A549 (cell line): ENCODE measurements around the gene BCAP29. TPM values are rescaled to one million over a fixed set of nuclear protein-coding genes. Genes with fewer than 3 reads are reported as not detected.

Experiments used
- ATAC-seq, 2 experiments: fragments of 200-7000 bp in 1 of 2; fragments of >200 bp in 1 of 2; cut with Nextera tagmentation in 1 of 2; cut with Tn5 transposase in 1 of 2; 3 replicates each; pipeline versions ENCODE4 v1.8.0 to v1.9.1; 2018 to 2020; ENCODE audit warnings: mild to moderate bottlenecking in 1 of 2, moderate library complexity in 1 of 2
- CTCF ChIA-PET: fragments of 300-600 bp; sonication (Branson Sonifier 250); formaldehyde crosslinking; extraction: SDS; loops from one replicate; lab custom pipeline; 2021; ENCODE audit warnings: antibody characterized with exemption, inconsistent platforms; lab: Yijun Ruan, JAX
- POLR2A ChIA-PET: fragments of 350-600 bp; formaldehyde crosslinking; extraction: SDS; loops from one replicate; lab custom pipeline; 2021; ENCODE audit warnings: antibody characterized with exemption, inconsistent platforms; lab: Yijun Ruan, JAX
- DNase-seq, 2 experiments: peaks; one replicate each; pipeline versions ENCODE4 v3.0.0 to v3.0.0-alpha.2; 2011 to 2016; ENCODE audit warnings: low read depth in 1 of 2, low spot score in 1 of 2
- FAIRE-seq: peaks from 2 replicates; lab custom pipeline; 2011; peaks lifted over from hg19 to GRCh38; lab: Jason Lieb, UNC
- H3K27ac ChIP-seq, 2 experiments: fragments of >200 bp; sonication (Bioruptor Twin); formaldehyde crosslinking; 3 replicates each; pipeline ENCODE4 v1.5.1; 2016 to 2017
- H3K4me1 ChIP-seq: fragments of >200 bp; sonication (Bioruptor Twin); formaldehyde crosslinking; 3 replicates; pipeline ENCODE4 v1.6.1; 2016
- H3K4me2 ChIP-seq: fragments of >200 bp; sonication (Bioruptor Twin); formaldehyde crosslinking; 3 replicates; pipeline ENCODE4 v1.6.1; 2016
- H3K4me3 ChIP-seq: fragments of >200 bp; sonication (Bioruptor Twin); formaldehyde crosslinking; 3 replicates; pipeline ENCODE4 v1.5.1; 2016
- H3K9me3 ChIP-seq: fragments of >200 bp; sonication (Bioruptor Twin); formaldehyde crosslinking; 3 replicates; pipeline ENCODE4 v1.6.1; 2016
- CBX2 ChIP-seq: fragments of 200-600 bp; sonication (generic); IDR thresholded peaks from 2 replicates; pipeline ENCODE4 v1.6.1; 2016; ENCODE audit warnings: low read depth, mild to moderate bottlenecking, borderline replicate concordance
- CHD4 ChIP-seq: fragments of 200-600 bp; sonication (generic); IDR thresholded peaks from 2 replicates; pipeline ENCODE4 v1.6.1; 2016; ENCODE audit warnings: antibody characterized with exemption, mild to moderate bottlenecking, borderline replicate concordance
- EHF ChIP-seq: fragments of 250-450 bp; sonication (Bioruptor Pico); IDR thresholded peaks from 2 replicates; pipeline ENCODE4 v1.5.0; 2020; ENCODE audit warnings: mild to moderate bottlenecking
- ELK1 ChIP-seq: fragments of 150-350 bp; IDR thresholded peaks from 2 replicates; pipeline ENCODE4 v1.6.1; 2014; ENCODE audit warnings: low read depth, mild to moderate bottlenecking, low read length
- HDAC2 ChIP-seq: fragments of 200-600 bp; sonication (generic); IDR thresholded peaks from 2 replicates; pipeline ENCODE4 v1.6.1; 2016
- HES2 ChIP-seq: fragments of >200 bp; sonication (Bioruptor Twin); formaldehyde crosslinking; IDR thresholded peaks from 2 replicates; pipeline ENCODE4 v1.6.1; 2016
- HEYL ChIP-seq: fragments of 250-450 bp; sonication (Bioruptor Pico); IDR thresholded peaks from 2 replicates; pipeline ENCODE4 v1.8.0; 2021; ENCODE audit warnings: mild to moderate bottlenecking, moderate library complexity
- HOXA7 ChIP-seq: fragments of 250-450 bp; sonication (Bioruptor Pico); IDR thresholded peaks from 2 replicates; pipeline ENCODE4 v1.5.0; 2020; ENCODE audit warnings: mild to moderate bottlenecking, moderate library complexity
- HOXB5 ChIP-seq: fragments of 250-450 bp; sonication (Bioruptor Pico); IDR thresholded peaks from 2 replicates; pipeline ENCODE4 v1.5.0; 2020; ENCODE audit warnings: mild to moderate bottlenecking, moderate library complexity
- KDM5A ChIP-seq: fragments of 200-600 bp; sonication (generic); IDR thresholded peaks from 2 replicates; pipeline ENCODE4 v1.6.1; 2016; ENCODE audit warnings: antibody characterized with exemption, mild to moderate bottlenecking
- MAFK ChIP-seq: fragments of 450-650 bp; IDR thresholded peaks from 2 replicates; pipeline ENCODE4 v1.6.1; 2014; ENCODE audit not compliant: partially characterized antibody
- NFE2L2 ChIP-seq: fragments of 150-350 bp; conservative IDR thresholded peaks from 2 replicates; pipeline ENCODE4 v1.6.1; 2014; ENCODE audit warnings: low read length
- NR3C1 ChIP-seq: fragments of >200 bp; sonication (Bioruptor Twin); formaldehyde crosslinking; IDR thresholded peaks from 3 replicates; pipeline ENCODE4 v1.6.1; 2017
- POLR2A ChIP-seq: IDR thresholded peaks from 2 replicates; pipeline ENCODE4 v1.6.1; 2012; ENCODE audit warnings: mild to moderate bottlenecking, low read length
- POLR2AphosphoS2 ChIP-seq: conservative IDR thresholded peaks from 2 replicates; pipeline ENCODE4 v1.6.1; 2012; ENCODE audit warnings: low read length, improper control_type of control experiment, inconsistent platforms
- RAD21 ChIP-seq, 2 experiments: fragments of >200 bp in 1 of 2; sonication (Bioruptor Twin) in 1 of 2; formaldehyde crosslinking in 1 of 2; IDR thresholded peaks in 1 of 2; conservative IDR thresholded peaks in 1 of 2; 2 replicates in 1 of 2; 3 replicates in 1 of 2; pipeline ENCODE4 v1.6.1; 2012 to 2018; ENCODE audit warnings: inconsistent platforms in 1 of 2
- RCOR1 ChIP-seq: fragments of 150-350 bp; IDR thresholded peaks from 2 replicates; pipeline ENCODE4 v1.6.1; 2014; ENCODE audit warnings: antibody characterized with exemption, low read length, low read depth
- RFX5 ChIP-seq: fragments of 450-650 bp; IDR thresholded peaks from 2 replicates; pipeline ENCODE4 v1.7.1; 2014; ENCODE audit warnings: antibody characterized with exemption, mild to moderate bottlenecking, moderate library complexity
- SMC3 ChIP-seq: fragments of >200 bp; sonication (Bioruptor Twin); formaldehyde crosslinking; IDR thresholded peaks from 3 replicates; pipeline ENCODE4 v1.6.1; 2018; ENCODE audit warnings: inconsistent platforms
- TP53 ChIP-seq: fragments of 250-450 bp; sonication (Bioruptor Pico); IDR thresholded peaks from 2 replicates; pipeline ENCODE4 v1.5.0; 2021; ENCODE audit warnings: mild to moderate bottlenecking, moderate library complexity
- ZFP36 ChIP-seq: fragments of 450-650 bp; IDR thresholded peaks from 2 replicates; pipeline ENCODE4 v1.6.1; 2014; ENCODE audit warnings: borderline replicate concordance; ENCODE audit not compliant: partially characterized antibody
- ZSCAN20 ChIP-seq: fragments of 250-450 bp; sonication (Bioruptor Pico); IDR thresholded peaks from 2 replicates; pipeline ENCODE4 v1.8.0; 2022; ENCODE audit warnings: mild to moderate bottlenecking, moderate library complexity
- WGBS: methylation state at CpG from one replicate; pipeline ENCODE4 v1.1.6; 2017; ENCODE audit errors: missing lambda C conversion rate; 5-methylcytosine and 5-hydroxymethylcytosine counted together
- polyA plus RNA-seq, 4 experiments: library from polyadenylated mRNA; depleted of rRNA in 3 of 4; stranded (reverse); fragments of >200 nt; fragmentation: RNase III in 1 of 4; extraction: RNeasy Plus Mini Kit Qiagen cat#74134 plus additional on column Dnase treatment in 1 of 4; gene quantifications; 2 replicates in 3 of 4; 3 replicates in 1 of 4; pipeline ENCODE4 v1.2.3, GENCODE V29; 2011 to 2017

BCAP29 gene
- polyA plus RNA-seq, 2 of the 4 experiments (the other 2 are of a cell fraction), result 38.0 to 66.9 TPM

- ATAC-seq, result no peak
- FAIRE-seq, result no peak
- WGBS, result 93% methylated on average over 2 of the region's 2 CpGs
- Histone ChIP-seq H3K4me3 (no peak overlapping the region), H3K4me1 (peaks cover under 1% of the 10 kb centered on the region; the same call in 2 of the 3 replicates), H3K4me2 (no peak overlapping the region), H3K27ac (no peak overlapping the region), H3K9me3 (no peaks in the 10 kb centered on the region)
- DNase-seq, result no peak
- CTCF ChIA-PET, result interaction anchor here (1.1 kb wide), 1 partner anchor 65 kb away, joined by 4 read pairs; no protein-coding TSS in a partner anchor
- TF ChIP-seq HOXA7 (CRISPR knock-in tag), result no peak
- no peak for TF ChIP-seq RCOR1
- no peak for TF ChIP-seq CBX2
- TF ChIP-seq TP53, result no peak
- TF ChIP-seq RAD21 (conservative IDR thresholded peaks at IDR 0.05 in 1 of 2, IDR thresholded peaks at IDR 0.05 in 1 of 2), result no peak
- no peak for TF ChIP-seq MAFK
- TF ChIP-seq HOXB5 (CRISPR knock-in tag), result no peak
- POLR2A ChIA-PET, result no interaction called here
These were observed 20.8 kb downstream of the BCAP29 start for GRCh38 chr7:107600816-107601215.

GRCh38 chr7:107605218-107605815, 25.3 kb downstream of the BCAP29 start:
- 81% methylated on average over 3 of the region's 3 CpGs for WGBS
- H3K4me3 ChIP-seq, result no peak overlapping the region
- no peak overlapping the region for H3K27ac ChIP-seq
- TF ChIP-seq RAD21 (conservative IDR thresholded peaks at IDR 0.05 in 1 of 2, IDR thresholded peaks at IDR 0.05 in 1 of 2) (no peak), HDAC2 (no peak), POLR2AphosphoS2 (no peak), ZFP36 (no peak), EHF (CRISPR knock-in tag) (no peak), HEYL (CRISPR knock-in tag) (no peak), RFX5 (no peak), POLR2A (no peak), NFE2L2 (no peak), ZSCAN20 (CRISPR knock-in tag) (no peak), HES2 (no peak), ELK1 (no peak)
- H3K9me3 ChIP-seq, result no peaks in the 10 kb centered on the region
- no peaks in the 10 kb centered on the region for H3K4me1 ChIP-seq
- ChIA-PET POLR2A (no interaction called here), CTCF (no interaction called here)
- DNase-seq, result no peak
- ATAC-seq, result no peak
- FAIRE-seq, result no peak
- H3K4me2 ChIP-seq, result no peak overlapping the region

GRCh38 chr7:107606303-107606702, 26.3 kb downstream of the BCAP29 start:
- no peaks in the 10 kb centered on the region for H3K9me3 ChIP-seq
- no peaks in the 10 kb centered on the region for H3K4me1 ChIP-seq
- no peak for TF ChIP-seq CBX2
- TF ChIP-seq NR3C1, result no peak
- TF ChIP-seq SMC3, result no peak
- no peak for TF ChIP-seq KDM5A
- no peak for TF ChIP-seq RFX5
- TF ChIP-seq CHD4, result no peak
- TF ChIP-seq, all 56 proteins: peak for 0
- ATAC-seq (no peak), FAIRE-seq (no peak), DNase-seq (no peak)
- H3K4me2 ChIP-seq, result no peak overlapping the region
- WGBS, result 84% methylated on average over 1 of the region's 1 CpG
- no peak overlapping the region for H3K27ac ChIP-seq
- ChIA-PET CTCF (no interaction called here), POLR2A (no interaction called here)
- H3K4me3 ChIP-seq, result no peak overlapping the region
